Measurements from ENCODE around the gene CHST15. TPM values are rescaled to one million over a fixed set of nuclear protein-coding genes. Genes with fewer than 3 reads are reported as not detected.

Gene CHST15
- total and polyA plus RNA-seq, 2 of the 8 experiments (the other 6 are each of a cell fraction or from before 2014, with no cell fraction given): 8.8 to 9.1 TPM

DNA sequence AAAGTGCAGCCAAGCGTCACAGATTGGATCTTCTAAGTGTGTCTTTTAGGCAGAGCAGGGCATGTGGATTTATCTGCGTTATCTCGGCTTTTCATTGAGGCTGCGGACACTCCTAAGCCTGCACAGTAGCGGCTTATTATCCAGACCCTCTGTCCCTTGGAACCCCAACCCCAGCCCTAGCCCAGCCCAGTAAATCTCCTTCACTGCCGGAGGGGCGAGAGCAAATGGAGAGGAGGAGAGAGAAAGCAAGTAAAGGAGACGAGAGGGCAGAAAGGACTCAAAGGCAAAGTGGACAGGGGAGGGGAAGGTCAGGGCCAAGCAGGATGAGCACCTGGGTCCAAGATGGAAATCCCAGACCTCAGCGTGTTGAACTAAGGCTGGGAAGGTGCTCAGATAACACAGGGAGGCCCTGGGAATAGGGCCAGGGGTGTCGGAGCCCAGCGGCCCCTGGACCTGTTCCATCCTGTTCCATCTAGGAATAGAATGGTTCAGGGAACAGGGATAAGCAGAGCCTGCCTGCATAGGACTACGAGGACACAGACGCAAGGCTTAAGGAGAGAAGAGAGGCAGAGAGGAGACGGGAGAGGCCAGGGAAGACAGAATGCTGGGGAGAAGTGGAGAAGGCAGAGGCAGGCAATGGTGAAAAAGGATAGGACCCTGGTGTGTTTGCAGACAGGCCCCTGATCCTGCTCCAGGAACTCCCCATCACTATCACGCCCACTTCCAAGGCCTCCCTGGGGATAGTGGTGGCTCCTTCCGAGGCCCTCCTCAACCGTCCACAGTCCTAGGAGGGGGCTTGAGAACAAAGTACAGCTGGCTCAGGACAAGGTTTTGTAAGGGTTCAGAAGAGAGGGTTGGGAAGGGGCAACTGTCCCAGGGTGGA is 99.6 kb downstream of the CHST15 start (continued):
- TF ChIP-seq ASH2L (IDR thresholded peaks at IDR 0.05; ENCODE audit: low read length) (no peak), RAD21 (IDR thresholded peaks at IDR 0.05 in 1 of 2, conservative IDR thresholded peaks at IDR 0.05 in 1 of 2; ENCODE audit: low read depth in 2 of 2, low read length in 2 of 2) (no peak), GTF2F1 (IDR thresholded peaks at IDR 0.05; ENCODE audit: borderline replicate concordance, low read depth, low read length) (no peak), BCL11A (IDR thresholded peaks at IDR 0.05; ENCODE audit: low read depth in 2 of 2, low read length in 2 of 2) (no peak), NANOG (IDR thresholded peaks at IDR 0.05; ENCODE audit: insufficient read depth, low read depth, low read length, poor library complexity, severe bottlenecking) (no peak), CEBPB (IDR thresholded peaks at IDR 0.05; ENCODE audit: low read depth, low read length) (no peak)
